Measurements from ENCODE around the gene SNAI3.
A peak's percentile ranks its signal among the peaks of the same experiment; 100 is the strongest.
"Not testable (repeated sequence)": the region's sequence is repeated elsewhere in the genome, so short reads cannot be mapped to it uniquely, and the experiment has no call there.

The SNAI3 gene

DNA sequence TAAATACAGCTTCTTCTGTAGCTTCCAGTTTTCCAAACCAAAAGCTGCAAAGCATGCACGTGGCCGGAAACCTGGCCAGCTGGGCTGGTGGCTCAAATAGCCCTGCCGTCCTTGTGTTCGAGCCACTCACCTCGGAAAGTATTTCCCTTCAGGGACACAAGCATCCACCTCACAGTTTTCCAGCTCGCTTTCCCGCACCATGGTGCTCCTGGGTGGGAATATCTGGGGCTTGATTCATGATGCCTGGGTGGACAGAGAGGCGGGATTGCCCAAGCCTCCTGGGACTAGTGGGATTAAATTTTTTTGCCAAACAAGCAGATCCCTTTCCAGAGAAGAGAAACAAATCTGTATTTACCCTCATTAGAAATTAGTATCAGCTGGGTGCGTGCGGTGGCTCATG is 16.3 kb downstream of the SNAI3 start:
- Histone ChIP-seq H3K27ac (no peak overlapping the region), H3K4me3 (ENCODE audit: low read depth, low read length) (no peak overlapping the region), H3K36me3 (no peaks in the 10 kb centered on the region), H3K27me3 (ENCODE audit: insufficient read depth, low read depth, severe bottlenecking) (no peaks in the 10 kb centered on the region), H3K9me3 (ENCODE audit: severe bottlenecking) (no peaks in the 10 kb centered on the region)
- DNase-seq = no peak
- TF ChIP-seq, protein P1, sequence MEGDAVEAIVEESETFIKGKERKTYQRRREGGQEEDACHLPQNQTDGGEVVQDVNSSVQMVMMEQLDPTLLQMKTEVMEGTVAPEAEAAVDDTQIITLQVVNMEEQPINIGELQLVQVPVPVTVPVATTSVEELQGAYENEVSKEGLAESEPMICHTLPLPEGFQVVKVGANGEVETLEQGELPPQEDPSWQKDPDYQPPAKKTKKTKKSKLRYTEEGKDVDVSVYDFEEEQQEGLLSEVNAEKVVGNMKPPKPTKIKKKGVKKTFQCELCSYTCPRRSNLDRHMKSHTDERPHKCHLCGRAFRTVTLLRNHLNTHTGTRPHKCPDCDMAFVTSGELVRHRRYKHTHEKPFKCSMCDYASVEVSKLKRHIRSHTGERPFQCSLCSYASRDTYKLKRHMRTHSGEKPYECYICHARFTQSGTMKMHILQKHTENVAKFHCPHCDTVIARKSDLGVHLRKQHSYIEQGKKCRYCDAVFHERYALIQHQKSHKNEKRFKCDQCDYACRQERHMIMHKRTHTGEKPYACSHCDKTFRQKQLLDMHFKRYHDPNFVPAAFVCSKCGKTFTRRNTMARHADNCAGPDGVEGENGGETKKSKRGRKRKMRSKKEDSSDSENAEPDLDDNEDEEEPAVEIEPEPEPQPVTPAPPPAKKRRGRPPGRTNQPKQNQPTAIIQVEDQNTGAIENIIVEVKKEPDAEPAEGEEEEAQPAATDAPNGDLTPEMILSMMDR (IDR thresholded peaks at IDR 0.05; ENCODE audit: low read depth, low read length) = no peak

DNA sequence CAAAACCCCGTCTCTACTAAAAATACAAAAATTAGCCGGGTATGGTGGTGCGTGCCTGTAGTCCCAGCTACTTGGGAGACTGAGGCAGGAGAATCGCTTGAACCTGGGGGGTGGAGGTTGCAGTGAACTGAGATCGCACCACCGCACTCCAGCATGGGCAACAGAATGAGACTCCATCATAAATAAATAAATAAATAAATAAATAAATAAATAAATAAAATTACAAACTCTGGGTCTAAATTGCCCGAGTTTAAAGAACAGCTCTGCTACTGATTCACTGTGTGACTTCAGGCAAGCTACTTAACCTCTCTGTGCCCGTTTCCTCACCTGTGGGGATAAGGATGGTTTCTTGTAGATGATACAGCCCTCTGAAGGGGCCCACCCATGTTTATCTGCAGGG is 16.8 kb downstream of the SNAI3 start:
- not testable (repeated sequence) for DNase-seq; H3K36me3 ChIP-seq; H3K27me3 ChIP-seq (ENCODE audit: insufficient read depth, low read depth, severe bottlenecking); H3K4me3 ChIP-seq (ENCODE audit: low read depth, low read length); H3K27ac ChIP-seq; H3K9me3 ChIP-seq (ENCODE audit: severe bottlenecking)

DNA sequence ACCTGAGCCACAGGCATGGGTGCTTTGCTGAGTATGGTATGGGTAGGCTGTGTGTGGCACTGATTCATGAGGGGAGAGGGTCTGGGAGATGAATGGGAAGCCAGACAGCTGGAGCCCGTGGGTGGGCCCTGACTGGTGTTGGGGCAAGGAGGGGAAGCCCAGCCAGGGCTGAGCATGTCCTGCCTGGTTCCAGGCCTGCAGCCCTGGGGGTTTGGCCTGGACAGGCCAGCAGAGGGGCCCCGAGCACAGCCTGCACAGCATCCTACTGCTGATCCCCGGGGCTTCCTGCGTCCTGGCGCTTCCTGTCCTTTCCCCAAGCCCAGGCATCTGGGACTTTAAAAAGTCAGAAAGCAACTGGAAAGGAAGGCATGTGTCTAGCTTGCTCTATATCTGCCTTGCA is 18.8 kb downstream of the SNAI3 start:
- H3K9me3 ChIP-seq (ENCODE audit: severe bottlenecking) = no peaks in the 10 kb centered on the region
- H3K36me3 ChIP-seq = no peaks in the 10 kb centered on the region
- TF ChIP-seq, protein P1 (IDR thresholded peaks at IDR 0.05; ENCODE audit: low read depth, low read length) = no peak
- no peaks in the 10 kb centered on the region for H3K27me3 ChIP-seq (ENCODE audit: insufficient read depth, low read depth, severe bottlenecking)
- H3K27ac ChIP-seq = no peak overlapping the region
- DNase-seq = no peak
- H3K4me3 ChIP-seq (ENCODE audit: low read depth, low read length) = no peak overlapping the region

DNA sequence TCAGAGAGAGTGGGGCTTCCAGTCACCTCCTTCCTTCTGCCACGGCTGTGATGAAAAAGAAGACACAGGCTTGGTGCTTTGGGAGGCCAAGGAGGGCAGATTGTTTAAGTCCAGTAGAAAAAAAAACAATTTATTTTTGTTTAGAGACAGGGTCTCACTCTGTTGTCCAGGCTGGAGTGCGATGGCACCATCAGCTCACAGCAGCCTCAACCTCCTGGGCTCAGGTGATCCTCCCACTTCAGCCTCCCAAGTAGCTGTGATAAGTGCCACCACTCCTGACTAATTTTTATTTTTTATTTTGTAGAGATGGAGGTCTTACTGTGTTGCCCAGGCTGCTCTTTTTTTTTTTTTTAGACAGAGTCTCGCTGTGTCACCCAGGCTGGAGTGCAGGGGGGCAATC is 20.7 kb downstream of the SNAI3 start:
- Histone ChIP-seq H3K27me3 (ENCODE audit: insufficient read depth, low read depth, severe bottlenecking) (no peaks in the 10 kb centered on the region), H3K36me3 (no peaks in the 10 kb centered on the region), H3K9me3 (ENCODE audit: severe bottlenecking) (no peaks in the 10 kb centered on the region), H3K4me3 (ENCODE audit: low read depth, low read length) (no peak overlapping the region), H3K27ac (no peak overlapping the region)
- TF ChIP-seq, protein P1 (IDR thresholded peaks at IDR 0.05; ENCODE audit: low read depth, low read length) = no peak
- DNase-seq = no peak

DNA sequence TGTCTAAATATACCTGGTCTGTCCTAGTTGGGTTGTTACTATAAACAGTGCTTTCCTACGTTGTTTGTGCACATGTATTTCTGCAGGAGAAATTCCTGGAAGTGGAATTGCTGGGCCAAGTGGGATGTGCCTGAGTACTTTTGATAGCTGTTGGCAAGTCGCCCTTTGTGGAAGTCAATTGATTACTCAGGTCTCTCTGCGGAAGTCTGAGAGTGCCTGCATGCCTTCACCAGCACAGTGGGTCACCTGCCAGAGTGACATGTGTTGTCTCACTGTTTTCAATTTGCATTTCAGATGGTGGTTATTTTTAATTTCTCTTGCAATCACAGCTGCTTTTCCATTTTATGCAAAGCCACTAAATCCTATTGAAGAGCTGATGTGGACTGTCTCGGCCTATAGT is 21.2 kb downstream of the SNAI3 start:
- Histone ChIP-seq H3K27ac (no peak overlapping the region), H3K27me3 (ENCODE audit: insufficient read depth, low read depth, severe bottlenecking) (no peaks in the 10 kb centered on the region), H3K9me3 (ENCODE audit: severe bottlenecking) (no peaks in the 10 kb centered on the region), H3K4me3 (ENCODE audit: low read depth, low read length) (no peak overlapping the region), H3K36me3 (no peaks in the 10 kb centered on the region)
- TF ChIP-seq, protein P1 (IDR thresholded peaks at IDR 0.05; ENCODE audit: low read depth, low read length) = no peak
- no peak for DNase-seq

DNA sequence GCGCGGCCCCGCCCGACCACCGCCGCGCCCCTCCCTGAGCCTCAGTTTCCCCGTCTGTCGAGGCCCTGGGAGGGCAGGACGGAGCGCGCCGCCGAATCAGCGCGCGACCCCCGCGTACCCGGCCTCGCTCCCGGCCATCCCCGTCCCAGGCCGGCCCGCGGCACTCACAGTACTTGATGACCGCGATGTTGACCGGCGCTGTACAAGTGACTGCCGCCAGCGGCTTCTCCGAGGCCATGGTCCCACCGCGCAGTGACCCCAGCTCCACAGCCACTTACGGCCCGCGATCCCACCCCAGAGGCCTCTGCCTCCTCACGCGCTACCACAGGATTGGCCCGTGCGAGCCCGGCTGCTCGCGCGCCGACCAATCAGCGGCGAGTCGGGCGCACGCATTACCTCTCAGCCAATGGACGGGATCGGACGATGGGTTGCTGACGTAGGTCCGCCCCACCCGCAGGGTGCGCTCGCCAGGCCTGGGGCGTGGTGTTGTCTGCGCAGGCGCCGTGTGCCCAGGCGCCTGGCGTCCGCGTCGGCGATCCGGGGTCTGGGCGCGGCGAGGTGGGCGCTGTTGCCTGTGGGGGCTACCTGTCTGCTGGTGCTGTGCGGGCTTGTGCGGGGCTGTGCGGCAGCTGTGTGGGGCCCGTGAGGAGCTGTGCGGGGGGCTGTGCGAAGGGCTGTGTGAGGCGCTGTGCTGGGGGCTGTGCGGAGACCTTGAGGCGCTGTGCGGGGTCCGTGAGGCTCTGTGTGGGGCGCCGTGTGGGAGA is 23.3 kb downstream of the SNAI3 start, which contains the start of gene MVD:
MVD (minus strand) TSS at position 249 of the 764 bp plus-strand sequence; CDS start at position 238, 11 bp downstream.
- Histone ChIP-seq H3K9me3 (ENCODE audit: severe bottlenecking) (no peaks in the 10 kb centered on the region), H3K27ac (peak within 1 kb of the TSS; percentile 74), H3K27me3 (ENCODE audit: insufficient read depth, low read depth, severe bottlenecking) (no peaks in the 10 kb centered on the region), H3K36me3 (no peaks in the 10 kb centered on the region), H3K4me3 (ENCODE audit: low read depth, low read length) (peak within 1 kb of the TSS; percentile 70)
- TF ChIP-seq, protein P1 (IDR thresholded peaks at IDR 0.05; ENCODE audit: low read depth, low read length) = 0 out of 2 replicates have a peak, but pooled peaks have one; percentile 2
- DNase-seq = peak; percentile 91
